Hepatic stellate cell (primary cell): ENCODE measurements around the gene DCP1B.

Source experiments
- DNase-seq: peaks from one replicate; pipeline ENCODE4 v3.0.0; 2011; ENCODE audit warnings: low spot score

DCP1B gene

GRCh38 chr12:2004113-2004929 is at the start of gene DCP1B:
Gene DCP1B, minus strand, starts transcription at chr12:2004457. Its CDS starts 26 bp downstream, at chr12:2004431.
- peak; percentile 89 for DNase-seq

DNA sequence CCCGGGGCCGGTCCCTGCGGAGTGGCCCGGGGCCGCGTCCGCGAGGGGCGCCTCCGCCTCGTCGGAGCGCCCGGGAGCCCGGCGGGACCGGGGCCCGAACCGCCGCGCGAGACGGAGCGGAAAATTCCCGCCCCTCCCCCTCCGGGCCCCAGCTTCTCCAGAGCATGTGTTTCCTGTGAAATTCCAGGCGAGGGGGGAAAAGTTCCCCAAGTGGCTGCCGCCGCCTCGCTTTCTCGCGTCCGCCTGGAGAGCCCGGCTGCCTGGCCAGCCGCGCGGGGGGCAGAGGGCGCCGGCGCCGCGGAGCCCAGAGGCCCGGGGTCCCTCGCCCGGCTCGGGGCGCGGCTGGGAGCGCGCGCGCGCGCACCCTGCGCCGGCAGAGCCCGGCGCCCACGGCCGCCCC is 49.4 kb upstream of the DCP1B start:
- peak; percentile 61 for DNase-seq

GRCh38 chr12:2052826-2053678 is 48.8 kb upstream of the DCP1B start, which contains the start of gene CACNA1C:
Gene CACNA1C, plus strand, starts transcription at chr12:2052987. Its CDS starts 576 bp downstream, at chr12:2053563.
- peak; percentile 85 for DNase-seq

- no peak for DNase-seq
These were observed 47.7 kb upstream of the DCP1B start for GRCh38 chr12:2051700-2052621.

- no peak for DNase-seq
These were observed 45.6 kb upstream of the DCP1B start for GRCh38 chr12:2049604-2050540.

DNA sequence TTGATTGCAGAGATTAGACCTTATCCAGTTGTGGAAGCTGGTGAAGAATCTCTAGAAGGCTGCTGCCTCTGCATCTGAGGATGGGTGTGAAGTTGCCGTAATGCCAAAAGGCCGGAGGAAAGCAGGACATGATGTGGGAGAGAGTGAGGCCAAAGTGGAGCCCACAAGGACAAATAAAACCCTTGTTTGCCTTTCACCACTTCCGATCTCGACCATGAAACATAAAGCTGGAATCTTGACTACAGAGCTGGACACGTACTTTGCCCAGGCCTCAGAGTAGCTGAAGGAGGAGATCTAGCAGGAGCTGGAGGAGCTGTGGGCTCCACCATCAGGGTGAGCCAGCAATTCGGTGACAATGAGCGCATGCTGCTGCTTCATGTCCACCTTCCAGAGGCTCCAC is 43.5 kb upstream of the DCP1B start:
- no peak for DNase-seq

GRCh38 chr12:2046957-2047356 is 42.7 kb upstream of the DCP1B start:
- no peak for DNase-seq

DNA sequence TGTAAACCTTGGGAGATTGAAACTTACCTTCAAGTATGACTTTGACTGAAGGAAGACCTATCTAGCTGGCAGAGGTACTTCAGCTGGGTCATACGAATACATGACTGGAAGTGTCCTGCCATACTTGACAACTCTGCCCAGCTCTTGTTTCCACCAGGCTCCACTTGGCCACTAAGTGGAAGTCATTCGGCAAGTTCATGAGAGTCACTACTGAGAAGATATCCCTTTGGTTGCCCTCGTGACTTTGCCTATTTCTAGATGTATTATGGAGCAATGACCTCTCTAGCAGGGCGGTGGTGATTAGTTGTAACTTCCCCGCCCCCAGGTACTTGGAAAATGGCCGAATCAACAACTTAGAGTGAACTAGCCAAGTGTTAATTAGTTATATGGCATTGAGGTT is 39.9 kb upstream of the DCP1B start:
- DNase-seq = no peak

- DNase-seq = no peak
These were observed 38.8 kb upstream of the DCP1B start for GRCh38 chr12:2043054-2043453.

DNA sequence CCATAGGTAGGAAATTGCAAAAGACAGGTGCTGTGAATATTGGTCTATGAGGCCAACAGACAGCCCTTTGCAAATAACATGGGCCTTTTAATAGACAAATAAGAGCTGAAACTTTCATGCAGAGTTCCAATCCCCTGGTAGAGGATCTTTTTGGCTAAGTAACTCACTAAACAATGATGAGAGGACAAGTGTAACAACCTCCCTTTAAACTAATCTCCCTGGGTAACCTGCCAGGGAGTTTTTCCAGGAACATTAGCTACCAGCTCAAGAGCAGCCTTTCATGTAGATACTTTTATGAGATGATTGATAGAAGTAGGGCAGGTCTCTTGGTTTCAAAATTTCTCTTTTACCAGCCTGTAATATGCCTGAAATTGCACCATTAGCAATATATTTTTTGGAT is 34.8 kb upstream of the DCP1B start:
- DNase-seq = no peak

DNA sequence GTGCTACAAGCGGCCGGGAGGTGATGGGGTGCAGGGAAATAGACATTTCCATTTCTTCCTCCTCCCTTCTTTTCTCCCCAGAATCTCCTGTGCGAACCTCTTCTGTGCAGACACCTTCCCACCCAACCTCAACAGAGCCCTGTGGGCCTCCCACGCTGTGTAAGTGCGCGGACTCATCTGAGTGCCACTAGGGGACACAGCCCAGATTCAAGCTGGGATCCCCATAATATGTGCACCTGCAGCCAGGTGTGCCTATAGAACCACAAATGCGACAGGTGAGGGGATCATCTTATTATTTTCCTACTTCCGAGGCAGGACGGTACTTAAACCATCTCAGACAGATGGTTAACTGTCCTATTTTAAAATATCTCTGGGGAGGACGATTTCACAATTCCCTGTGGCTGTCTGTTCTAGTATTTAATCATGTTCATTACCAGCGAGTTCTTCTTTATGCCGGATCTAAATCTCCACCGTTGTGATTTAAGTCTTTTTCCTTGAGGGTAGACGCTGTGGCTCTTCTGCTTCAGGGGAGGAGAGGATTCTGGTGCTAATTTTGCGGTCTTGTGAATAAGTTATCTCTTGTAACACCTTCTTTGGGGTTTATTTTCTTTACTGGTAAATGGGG is 31.3 kb upstream of the DCP1B start:
- no peak for DNase-seq

- DNase-seq = peak; percentile 86
These were observed 30.6 kb upstream of the DCP1B start for GRCh38 chr12:2034633-2035430.

GRCh38 chr12:2032506-2032905 is 28.2 kb upstream of the DCP1B start:
- DNase-seq = no peak

DNA sequence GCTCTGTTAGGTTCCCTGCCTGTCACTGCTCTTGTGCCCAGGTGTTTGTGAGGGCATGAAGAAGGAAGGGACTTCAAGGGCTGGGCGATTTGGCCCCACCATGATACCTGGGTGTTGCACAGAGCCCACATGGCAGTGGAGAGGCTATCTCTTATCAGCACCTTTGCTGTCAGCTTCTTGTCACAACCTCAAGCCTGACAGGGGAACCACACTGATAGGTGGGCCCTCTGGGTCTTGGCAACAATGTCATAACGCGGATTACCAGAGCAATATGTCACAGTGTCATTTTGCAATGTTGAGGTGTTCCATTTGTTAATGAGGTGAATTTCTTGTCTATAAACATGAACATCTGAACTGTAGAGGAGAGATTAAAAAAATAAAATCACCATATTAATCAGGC is 25.6 kb upstream of the DCP1B start:
- no peak for DNase-seq

DNA sequence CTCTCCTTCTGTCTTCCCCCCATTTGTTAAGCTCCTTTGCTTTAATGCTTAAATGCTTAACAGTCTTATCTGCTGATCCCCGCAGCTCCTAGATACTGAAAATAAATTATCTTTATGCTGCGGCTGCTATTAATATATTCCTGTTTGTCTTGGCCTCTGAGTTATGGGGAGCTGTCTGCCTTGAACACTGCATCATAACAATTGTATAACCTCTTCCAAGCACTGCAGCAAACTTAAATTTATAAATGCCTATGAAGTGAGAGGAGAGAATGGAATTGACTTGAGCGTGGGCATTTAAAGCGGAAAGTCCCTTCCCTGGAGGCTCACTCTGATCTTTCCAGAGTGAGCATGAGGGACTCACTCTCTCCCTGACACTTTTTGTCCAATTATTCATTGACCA is 23.1 kb upstream of the DCP1B start:
- DNase-seq = peak; percentile 25

GRCh38 chr12:2023365-2023764 is 19.1 kb upstream of the DCP1B start:
- DNase-seq = no peak

GRCh38 chr12:2020511-2020910 is 16.3 kb upstream of the DCP1B start:
- no peak for DNase-seq

GRCh38 chr12:2019126-2019525 is 14.9 kb upstream of the DCP1B start:
- DNase-seq = no peak

DNA sequence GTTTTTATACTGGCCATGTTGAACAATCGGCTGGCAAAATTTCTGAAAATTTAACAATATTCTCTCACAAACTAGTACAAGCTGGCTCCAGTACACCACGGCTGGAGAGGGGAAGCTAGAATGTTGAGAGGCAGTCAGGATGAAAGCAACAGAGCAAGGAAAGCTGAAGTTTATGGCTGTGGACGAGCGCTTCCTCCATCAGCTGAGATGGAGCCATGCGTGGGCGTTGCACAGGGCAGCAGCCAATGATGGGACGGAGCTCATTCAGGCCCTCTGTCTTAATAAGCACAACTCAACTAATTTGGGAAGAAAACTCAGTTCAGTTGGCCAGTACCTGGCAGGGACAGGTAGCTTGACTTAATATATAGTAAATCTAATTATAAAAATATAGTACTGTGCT is 14.1 kb upstream of the DCP1B start:
- DNase-seq = no peak
